ENCODE data around the gene FCHSD1. TPM values are rescaled to one million over a fixed set of nuclear protein-coding genes. Genes with fewer than 3 reads are reported as not detected.

The FCHSD1 gene
- total RNA-seq, 4 donors from 2014 or later: 2.4 to 27.2 (median 11.3) TPM

DNA sequence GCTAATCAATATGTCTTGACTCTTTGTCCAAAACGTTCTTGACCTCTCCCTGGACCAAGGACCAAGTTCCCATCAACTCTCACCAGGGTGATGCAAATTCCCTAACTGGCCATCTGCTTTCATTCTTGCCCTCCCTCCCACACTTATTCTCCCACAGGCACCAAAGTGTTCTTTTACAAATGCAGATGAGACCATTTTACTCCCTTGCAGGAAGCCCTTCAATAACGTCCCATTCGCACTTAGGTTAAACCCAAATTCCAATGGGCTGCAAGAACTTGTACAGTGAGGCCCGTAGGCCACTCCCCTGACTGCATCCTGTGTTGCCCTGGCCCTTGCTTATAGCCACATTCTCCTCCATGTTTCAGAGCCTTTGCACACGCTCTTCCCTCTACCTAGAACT, 23.5 kb upstream of the FCHSD1 start:
- H3K4me1 ChIP-seq: no peaks in the 10 kb centered on the region
- intact Hi-C loops (cut with DNase I; ENCODE audit: low total_unique reads): no loop called here
- no peak overlapping the region for H3K4me3 ChIP-seq
- no peak for TF ChIP-seq POLR2A (IDR thresholded peaks at IDR 0.05)
- TF ChIP-seq, protein P1, sequence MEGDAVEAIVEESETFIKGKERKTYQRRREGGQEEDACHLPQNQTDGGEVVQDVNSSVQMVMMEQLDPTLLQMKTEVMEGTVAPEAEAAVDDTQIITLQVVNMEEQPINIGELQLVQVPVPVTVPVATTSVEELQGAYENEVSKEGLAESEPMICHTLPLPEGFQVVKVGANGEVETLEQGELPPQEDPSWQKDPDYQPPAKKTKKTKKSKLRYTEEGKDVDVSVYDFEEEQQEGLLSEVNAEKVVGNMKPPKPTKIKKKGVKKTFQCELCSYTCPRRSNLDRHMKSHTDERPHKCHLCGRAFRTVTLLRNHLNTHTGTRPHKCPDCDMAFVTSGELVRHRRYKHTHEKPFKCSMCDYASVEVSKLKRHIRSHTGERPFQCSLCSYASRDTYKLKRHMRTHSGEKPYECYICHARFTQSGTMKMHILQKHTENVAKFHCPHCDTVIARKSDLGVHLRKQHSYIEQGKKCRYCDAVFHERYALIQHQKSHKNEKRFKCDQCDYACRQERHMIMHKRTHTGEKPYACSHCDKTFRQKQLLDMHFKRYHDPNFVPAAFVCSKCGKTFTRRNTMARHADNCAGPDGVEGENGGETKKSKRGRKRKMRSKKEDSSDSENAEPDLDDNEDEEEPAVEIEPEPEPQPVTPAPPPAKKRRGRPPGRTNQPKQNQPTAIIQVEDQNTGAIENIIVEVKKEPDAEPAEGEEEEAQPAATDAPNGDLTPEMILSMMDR (IDR thresholded peaks at IDR 0.05): no peak
- no peak for DNase-seq
- no peak overlapping the region for H3K27ac ChIP-seq
- no peaks in the 10 kb centered on the region for H3K9me3 ChIP-seq
- H3K27me3 ChIP-seq: no peaks in the 10 kb centered on the region
- no peaks in the 10 kb centered on the region for H3K36me3 ChIP-seq

DNA sequence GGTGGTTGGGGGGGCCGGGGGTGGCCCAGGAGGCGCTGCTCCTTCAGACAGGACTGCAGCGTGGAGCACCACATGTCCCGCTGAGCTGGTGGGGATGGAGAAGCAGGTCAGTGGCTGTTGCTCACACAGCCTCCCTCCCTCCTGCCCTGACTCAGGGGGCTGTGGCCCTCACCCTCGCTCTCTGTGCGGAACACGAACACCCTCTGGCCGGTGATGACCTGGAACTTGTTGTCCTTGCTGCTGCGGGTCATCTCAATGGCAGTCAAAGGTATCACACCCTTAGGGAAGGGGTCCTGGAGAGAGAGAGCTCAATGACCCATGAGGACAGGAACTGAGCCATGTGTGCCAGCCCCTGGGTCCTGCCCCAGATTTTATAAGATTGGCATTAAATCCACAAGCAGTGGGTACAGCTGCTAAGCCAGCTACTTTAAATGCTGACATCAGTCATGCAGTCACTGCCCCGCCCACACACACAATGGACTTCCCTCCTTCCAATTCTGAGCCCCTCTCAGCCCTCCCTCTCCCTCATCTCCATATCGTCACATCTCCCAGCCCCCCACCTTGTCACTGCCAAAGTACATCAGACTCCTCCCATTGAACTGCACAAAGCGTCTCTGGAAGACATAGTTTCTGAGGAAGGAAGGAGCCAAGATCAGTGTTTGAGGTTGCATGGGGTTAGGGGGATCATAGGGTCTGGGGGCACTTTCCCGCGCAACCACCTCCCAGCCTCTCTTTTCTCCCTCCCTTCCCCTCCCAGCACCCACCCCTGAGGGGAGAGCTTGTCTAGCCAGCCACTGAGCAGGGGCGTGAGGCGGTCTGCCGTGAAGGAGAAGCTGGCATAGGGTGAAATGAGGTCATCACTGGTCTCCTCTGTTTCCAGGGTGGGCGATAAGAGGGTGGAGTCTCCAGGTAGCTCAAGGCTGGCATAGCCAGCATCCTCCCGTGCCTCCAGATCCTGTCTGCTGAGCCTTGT, 21.9 kb upstream of the FCHSD1 start:
- TF ChIP-seq, protein P1 (IDR thresholded peaks at IDR 0.05): no peak
- no peak for TF ChIP-seq POLR2A (IDR thresholded peaks at IDR 0.05)
- Histone ChIP-seq H3K27me3 (no peaks in the 10 kb centered on the region), H3K27ac (no peak overlapping the region), H3K4me1 (no peaks in the 10 kb centered on the region), H3K9me3 (no peaks in the 10 kb centered on the region), H3K36me3 (no peaks in the 10 kb centered on the region), H3K4me3 (no peak overlapping the region)
- DNase-seq: no peak
- intact Hi-C loops (cut with DNase I; ENCODE audit: low total_unique reads): no loop called here

DNA sequence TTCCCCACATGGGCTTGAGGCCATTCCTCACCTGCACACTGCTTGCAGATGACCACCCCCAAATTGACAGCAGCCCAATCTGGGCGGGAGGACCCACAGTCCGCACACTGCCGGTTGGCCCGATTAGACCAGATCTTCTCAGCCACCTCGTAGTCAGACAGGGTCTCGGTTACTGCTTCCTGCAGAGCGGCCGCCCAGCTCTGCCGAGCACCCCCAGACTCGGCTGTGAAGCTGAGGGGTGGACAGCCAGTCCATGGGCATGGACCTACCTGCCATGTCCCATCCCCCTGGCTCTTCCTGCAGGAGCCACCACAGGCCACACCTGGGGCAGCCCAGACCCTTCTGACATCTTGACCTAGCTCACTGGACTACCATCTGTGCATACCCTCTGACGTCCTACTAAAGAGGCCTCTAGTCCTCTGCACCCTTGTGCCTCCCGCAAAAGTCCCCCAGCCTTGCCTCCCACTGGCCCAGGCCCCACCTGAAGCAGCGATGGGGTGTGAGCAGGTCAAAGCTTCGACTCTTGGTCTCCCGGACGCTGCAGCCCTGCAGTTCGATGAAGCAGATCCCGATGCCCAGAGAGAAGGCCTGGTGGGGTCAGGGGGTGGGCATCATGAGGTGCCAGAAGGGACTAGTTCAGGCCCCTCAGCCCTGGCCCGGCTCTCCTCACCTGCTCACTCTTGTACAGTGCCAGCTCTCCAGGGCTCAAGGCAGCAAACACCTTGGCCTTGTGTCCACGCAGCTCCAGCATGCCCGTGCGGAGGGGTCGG, 21.0 kb upstream of the FCHSD1 start:
- Histone ChIP-seq H3K27me3 (no peaks in the 10 kb centered on the region), H3K27ac (no peak overlapping the region), H3K4me3 (no peak overlapping the region), H3K36me3 (no peaks in the 10 kb centered on the region), H3K4me1 (no peaks in the 10 kb centered on the region), H3K9me3 (no peaks in the 10 kb centered on the region)
- intact Hi-C loops (cut with DNase I; ENCODE audit: low total_unique reads): no loop called here
- no peak for TF ChIP-seq POLR2A (IDR thresholded peaks at IDR 0.05)
- TF ChIP-seq, protein P1 (IDR thresholded peaks at IDR 0.05): no peak
- DNase-seq: no peak

DNA sequence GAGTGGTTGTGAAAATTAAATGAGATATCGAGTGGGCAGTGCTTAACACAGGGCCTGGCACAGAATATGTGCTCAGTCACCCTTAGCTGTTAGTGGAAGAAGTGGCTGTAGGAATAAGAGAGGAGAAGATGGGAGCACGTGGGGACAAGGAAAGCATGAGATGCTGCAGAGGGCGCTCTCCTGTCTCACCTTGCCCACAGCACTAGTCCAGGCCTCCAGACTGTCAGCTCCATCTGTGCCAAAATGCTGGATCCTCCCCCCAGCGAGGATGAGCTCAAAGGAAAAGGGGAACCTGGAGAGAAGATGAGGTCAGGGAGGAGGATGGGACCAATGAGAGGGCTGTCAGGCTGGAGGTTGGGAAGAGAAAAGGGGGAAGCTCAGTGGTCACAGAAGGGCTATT, 18.3 kb upstream of the FCHSD1 start:
- no peak for DNase-seq
- TF ChIP-seq, protein P1 (IDR thresholded peaks at IDR 0.05): no peak
- TF ChIP-seq POLR2A (IDR thresholded peaks at IDR 0.05): no peak

More for the DNA sequence above, 18.3 kb upstream of the FCHSD1 start:
- Histone ChIP-seq H3K4me1 (no peaks in the 10 kb centered on the region), H3K36me3 (no peaks in the 10 kb centered on the region), H3K27ac (no peak overlapping the region), H3K4me3 (no peak overlapping the region), H3K27me3 (no peaks in the 10 kb centered on the region), H3K9me3 (no peaks in the 10 kb centered on the region)
- intact Hi-C loops (cut with DNase I; ENCODE audit: low total_unique reads): no loop called here

All from uterus (tissue), 4 donors.